HAP-1 (cell line): ENCODE measurements around the gene ADAM12.

Source experiments
- DNase-seq, 2 experiments: peaks; one replicate each; pipeline ENCODE4 v3.0.0-alpha.2; 2016 to 2020; ENCODE audit warnings: low spot score in 2 of 2
- H3K27me3 ChIP-seq: fragments of 250-450 bp; sonication (Bioruptor Pico); 2 replicates; pipeline ENCODE4 v1.5.1; 2020; ENCODE audit warnings: low read depth, mild to moderate bottlenecking, moderate library complexity
- H3K36me3 ChIP-seq: fragments of 250-450 bp; sonication (Bioruptor Pico); replicated peaks from 2 replicates; pipeline ENCODE4 v1.5.1; 2020; ENCODE audit warnings: mild to moderate bottlenecking
- H3K4me1 ChIP-seq: fragments of 250-450 bp; sonication (Bioruptor Pico); 2 replicates; pipeline ENCODE4 v1.5.1; 2020; ENCODE audit warnings: mild to moderate bottlenecking
- H3K4me3 ChIP-seq: fragments of 250-450 bp; sonication (Bioruptor Pico); 2 replicates; pipeline ENCODE4 v1.5.1; 2020; ENCODE audit warnings: mild to moderate bottlenecking, moderate library complexity
- H3K9me3 ChIP-seq: fragments of 250-450 bp; sonication (Bioruptor Pico); 2 replicates; pipeline ENCODE4 v1.5.1; 2020; ENCODE audit warnings: mild to moderate bottlenecking, moderate library complexity
- in situ Hi-C: fragments of 300-500 bp; cut with MboI; formaldehyde crosslinking; loops from 3 replicates; pipeline ENCODE4 v1.14.3; 2020; ENCODE audit warnings: low sequenced_read_pairs, inconsistent platforms, mixed read lengths

ADAM12 gene

DNA sequence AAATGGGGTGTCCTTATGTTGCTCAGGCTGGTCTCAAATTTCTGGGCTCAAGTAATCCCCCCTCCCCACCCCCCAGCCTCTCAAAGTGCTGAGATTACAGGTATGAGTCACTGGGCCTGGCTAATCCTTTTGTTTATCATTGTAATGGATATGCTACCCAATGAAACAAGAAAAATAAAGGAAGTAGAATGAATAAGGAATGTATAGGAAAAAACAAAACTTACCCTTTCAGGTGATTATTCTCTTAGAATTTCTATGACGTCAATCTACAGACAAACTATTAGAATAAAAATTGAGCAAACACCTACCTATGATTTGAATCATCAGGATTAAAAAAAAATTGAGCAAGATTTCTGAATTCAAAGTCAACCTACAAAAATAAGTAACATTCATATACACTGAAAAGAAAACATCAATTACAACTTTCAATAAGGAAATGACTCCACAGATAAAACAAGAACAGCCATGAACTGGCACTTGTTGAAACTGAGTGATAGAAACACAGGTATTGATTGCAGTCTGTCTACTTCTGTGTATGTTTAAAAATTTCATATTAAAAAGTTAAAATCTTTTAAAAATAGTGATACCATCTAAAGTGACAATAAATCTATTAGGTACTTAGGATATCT lies 12.2 kb downstream of the ADAM12 start:
- DNase-seq = no peak
- in situ Hi-C loops = no loop called here

GRCh38 chr10:126375299-126375698 lies 13.0 kb downstream of the ADAM12 start:
- in situ Hi-C loops = no loop called here
- DNase-seq = no peak
- Histone ChIP-seq H3K4me3 (no peak overlapping the region), H3K4me1 (no peaks in the 10 kb centered on the region), H3K9me3 (no peaks in the 10 kb centered on the region), H3K36me3 (no peaks in the 10 kb centered on the region), H3K27me3 (no peaks in the 10 kb centered on the region)

More for the DNA sequence above, 12.2 kb downstream of the ADAM12 start:
- no peaks in the 10 kb centered on the region for H3K36me3 ChIP-seq
- no peaks in the 10 kb centered on the region for H3K4me1 ChIP-seq
- no peak overlapping the region for H3K4me3 ChIP-seq
- H3K27me3 ChIP-seq = no peaks in the 10 kb centered on the region
- no peaks in the 10 kb centered on the region for H3K9me3 ChIP-seq

DNA sequence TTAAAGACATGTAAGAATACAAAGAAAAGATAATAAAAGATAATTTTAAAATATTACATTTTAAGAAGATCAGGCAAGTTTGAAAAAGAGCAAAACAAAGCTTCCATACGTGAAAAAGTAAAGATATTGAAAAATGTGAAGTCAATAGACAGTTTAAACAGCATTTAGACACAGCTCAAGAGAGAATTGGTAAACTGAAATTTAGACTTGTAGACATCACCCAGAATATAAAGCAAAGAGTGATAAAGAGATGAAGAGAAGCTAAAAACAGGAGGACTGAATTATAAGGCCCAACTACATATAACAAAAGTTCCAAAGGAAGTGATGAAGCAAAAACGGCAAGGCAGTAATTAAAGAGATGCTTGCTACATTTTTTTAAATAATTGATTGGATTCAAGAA lies 13.8 kb downstream of the ADAM12 start:
- Histone ChIP-seq H3K36me3 (no peaks in the 10 kb centered on the region), H3K27me3 (no peaks in the 10 kb centered on the region), H3K4me1 (no peaks in the 10 kb centered on the region), H3K4me3 (no peak overlapping the region), H3K9me3 (no peaks in the 10 kb centered on the region)
- in situ Hi-C loops = no loop called here
- DNase-seq = no peak

- no peak overlapping the region for H3K4me3 ChIP-seq
- DNase-seq = no peak
- H3K9me3 ChIP-seq = no peaks in the 10 kb centered on the region
- in situ Hi-C loops = no loop called here
- no peaks in the 10 kb centered on the region for H3K4me1 ChIP-seq
- no peaks in the 10 kb centered on the region for H3K27me3 ChIP-seq
- H3K36me3 ChIP-seq = no peaks in the 10 kb centered on the region
Measured at GRCh38 chr10:126373972-126374371, 14.3 kb downstream of the ADAM12 start.

DNA sequence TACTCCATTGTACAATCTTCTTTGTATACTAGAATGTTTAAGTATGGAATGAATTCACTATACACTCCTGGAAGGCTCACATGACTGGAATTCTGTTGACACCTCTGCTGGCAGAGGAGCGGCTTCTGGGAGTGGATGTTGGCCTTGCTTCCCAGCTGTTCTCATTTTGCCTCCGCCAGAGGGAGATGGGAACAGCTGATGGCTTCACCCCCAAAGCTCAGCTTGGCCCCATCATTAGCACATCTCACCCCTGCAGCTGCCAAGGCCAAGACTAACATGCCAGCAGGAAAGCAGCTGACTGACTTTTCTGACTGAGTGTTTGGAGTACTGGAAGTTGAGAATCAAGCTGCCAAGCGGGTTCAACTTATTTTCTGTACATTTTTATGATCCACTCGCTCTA lies 15.1 kb downstream of the ADAM12 start:
- Histone ChIP-seq H3K4me3 (no peak overlapping the region), H3K9me3 (no peaks in the 10 kb centered on the region), H3K4me1 (no peaks in the 10 kb centered on the region), H3K27me3 (no peaks in the 10 kb centered on the region), H3K36me3 (no peaks in the 10 kb centered on the region)
- no peak for DNase-seq
- in situ Hi-C loops = no loop called here

DNA sequence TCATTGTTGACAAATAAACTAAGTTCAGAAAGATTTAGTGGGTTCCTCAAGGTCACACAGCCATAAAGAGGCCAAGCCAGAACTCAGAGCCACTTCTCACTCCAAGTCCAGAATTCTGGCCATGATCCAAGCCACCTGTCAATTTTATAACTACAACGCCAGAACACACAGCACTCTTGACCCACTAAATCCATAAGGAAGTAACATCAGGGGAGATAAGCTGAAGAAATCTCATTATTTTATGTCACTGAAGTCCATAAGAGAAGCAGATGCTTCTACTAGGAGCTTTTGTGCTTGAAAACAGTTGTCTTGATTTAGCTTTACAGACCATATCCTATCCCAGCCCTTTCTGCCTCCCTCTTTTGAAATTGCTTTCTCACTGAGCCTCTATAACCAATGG lies 15.9 kb downstream of the ADAM12 start:
- H3K4me3 ChIP-seq = no peak overlapping the region
- in situ Hi-C loops = no loop called here
- DNase-seq = no peak
- no peaks in the 10 kb centered on the region for H3K27me3 ChIP-seq
- no peaks in the 10 kb centered on the region for H3K4me1 ChIP-seq
- no peaks in the 10 kb centered on the region for H3K36me3 ChIP-seq
- H3K9me3 ChIP-seq = no peaks in the 10 kb centered on the region

DNA sequence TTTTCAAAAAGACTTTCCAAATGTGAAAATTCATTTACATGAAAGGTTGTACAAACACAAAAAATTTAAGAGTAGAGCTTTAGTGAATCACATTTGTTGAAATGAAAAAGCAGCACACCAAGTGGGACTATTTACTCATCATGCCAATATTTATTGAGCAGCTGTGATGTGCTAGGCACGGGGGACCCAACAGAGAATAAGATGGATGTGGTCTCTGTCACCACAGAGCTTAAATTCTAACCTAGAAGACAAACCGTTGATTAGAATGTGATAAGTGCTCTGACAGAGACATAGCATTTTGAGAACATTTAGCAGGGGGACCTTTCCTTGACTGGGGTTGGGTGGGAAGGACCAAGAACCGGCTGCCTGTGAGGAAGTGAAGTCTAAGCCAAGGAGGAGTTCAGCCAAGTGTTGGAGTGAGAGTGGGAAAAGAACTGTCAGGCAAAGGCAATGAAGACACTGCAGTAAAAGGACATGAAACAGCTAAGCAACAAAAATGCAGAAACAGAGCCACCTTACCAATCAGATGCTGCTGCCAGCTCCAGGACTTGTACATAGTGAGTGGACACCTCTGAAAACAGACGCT lies 19.1 kb downstream of the ADAM12 start:
- Histone ChIP-seq H3K27me3 (no peaks in the 10 kb centered on the region), H3K36me3 (no peaks in the 10 kb centered on the region), H3K9me3 (no peaks in the 10 kb centered on the region), H3K4me3 (no peak overlapping the region), H3K4me1 (no peaks in the 10 kb centered on the region; the same call in 1 of the 2 replicates)
- no peak for DNase-seq
- in situ Hi-C loops = no loop called here

DNA sequence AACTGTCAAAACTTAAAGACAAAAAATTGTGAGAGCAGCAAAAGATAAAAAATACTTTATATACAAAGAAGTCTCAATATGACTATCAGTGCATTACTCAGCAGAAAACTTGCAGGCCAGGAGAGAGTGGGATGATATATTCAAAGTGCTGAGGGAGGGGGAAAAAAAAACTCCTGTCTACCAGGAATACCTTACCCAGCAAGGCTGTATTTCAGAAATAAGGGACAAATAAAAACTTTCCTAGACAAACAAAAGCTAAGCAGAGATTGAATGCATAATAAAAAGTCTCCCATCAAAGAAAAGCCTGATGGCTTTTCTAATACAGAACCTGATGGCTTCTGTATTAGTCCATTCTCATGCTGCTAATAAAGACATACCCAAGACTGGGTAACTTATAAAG lies 31.1 kb downstream of the ADAM12 start:
- Histone ChIP-seq H3K4me3 (no peak overlapping the region), H3K9me3 (no peaks in the 10 kb centered on the region; the same call in 1 of the 2 replicates), H3K4me1 (no peaks in the 10 kb centered on the region), H3K27me3 (no peaks in the 10 kb centered on the region), H3K36me3 (no peaks in the 10 kb centered on the region)
- DNase-seq = no peak
- in situ Hi-C loops = no loop called here

- H3K4me1 ChIP-seq = no peaks in the 10 kb centered on the region
- no peaks in the 10 kb centered on the region for H3K36me3 ChIP-seq
- H3K4me3 ChIP-seq = no peak overlapping the region
- peak in 1 of 2 experiments; percentile 20 for DNase-seq
- no peaks in the 10 kb centered on the region for H3K9me3 ChIP-seq
- in situ Hi-C loops = no loop called here
- no peaks in the 10 kb centered on the region for H3K27me3 ChIP-seq
Measured at GRCh38 chr10:126353666-126354065, 34.6 kb downstream of the ADAM12 start.

DNA sequence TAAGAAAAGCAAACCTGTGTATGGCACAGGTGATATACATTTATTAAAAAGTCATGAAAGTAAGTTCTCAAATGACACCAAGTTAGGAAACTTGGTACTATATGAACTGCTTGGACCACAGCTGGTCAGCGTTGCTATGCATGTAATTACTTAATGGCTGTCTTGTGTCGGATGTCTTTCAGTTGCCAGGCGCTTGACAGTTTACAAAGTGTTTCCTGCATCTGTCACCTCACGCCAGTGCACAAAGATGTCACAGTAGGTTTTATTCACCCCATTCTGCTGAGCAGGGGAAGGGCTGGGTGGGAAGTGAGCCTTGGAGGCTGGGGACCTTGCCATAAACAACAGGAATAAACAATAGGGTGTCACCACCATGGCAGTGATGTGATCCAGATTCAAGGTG lies 35.8 kb downstream of the ADAM12 start:
- H3K36me3 ChIP-seq = no peaks in the 10 kb centered on the region
- in situ Hi-C loops = no loop called here
- no peaks in the 10 kb centered on the region; the same call in 1 of the 2 replicates for H3K9me3 ChIP-seq
- no peak overlapping the region for H3K4me3 ChIP-seq
- no peaks in the 10 kb centered on the region; the same call in 1 of the 2 replicates for H3K27me3 ChIP-seq
- no peak for DNase-seq
- H3K4me1 ChIP-seq = no peaks in the 10 kb centered on the region

- Histone ChIP-seq H3K4me3 (no peak overlapping the region), H3K9me3 (no peaks in the 10 kb centered on the region; the same call in 1 of the 2 replicates), H3K27me3 (no peaks in the 10 kb centered on the region; the same call in 1 of the 2 replicates), H3K4me1 (no peaks in the 10 kb centered on the region), H3K36me3 (no peaks in the 10 kb centered on the region)
- DNase-seq = no peak
- in situ Hi-C loops = no loop called here
Measured at GRCh38 chr10:126351021-126351420, 37.3 kb downstream of the ADAM12 start.

- H3K4me3 ChIP-seq = no peak overlapping the region
- no peaks in the 10 kb centered on the region for H3K36me3 ChIP-seq
- in situ Hi-C loops = no loop called here
- DNase-seq = no peak
- H3K9me3 ChIP-seq = no peaks in the 10 kb centered on the region; the same call in 1 of the 2 replicates
- H3K27me3 ChIP-seq = no peaks in the 10 kb centered on the region; the same call in 1 of the 2 replicates
- no peaks in the 10 kb centered on the region for H3K4me1 ChIP-seq
Measured at GRCh38 chr10:126350216-126350992, 37.9 kb downstream of the ADAM12 start.

- in situ Hi-C loops = no loop called here
- Histone ChIP-seq H3K36me3 (no peaks in the 10 kb centered on the region), H3K4me1 (no peaks in the 10 kb centered on the region), H3K9me3 (no peaks in the 10 kb centered on the region; the same call in 1 of the 2 replicates), H3K27me3 (no peaks in the 10 kb centered on the region; the same call in 1 of the 2 replicates), H3K4me3 (no peak overlapping the region)
- no peak for DNase-seq
Measured at GRCh38 chr10:126349676-126350075, 38.6 kb downstream of the ADAM12 start.

DNA sequence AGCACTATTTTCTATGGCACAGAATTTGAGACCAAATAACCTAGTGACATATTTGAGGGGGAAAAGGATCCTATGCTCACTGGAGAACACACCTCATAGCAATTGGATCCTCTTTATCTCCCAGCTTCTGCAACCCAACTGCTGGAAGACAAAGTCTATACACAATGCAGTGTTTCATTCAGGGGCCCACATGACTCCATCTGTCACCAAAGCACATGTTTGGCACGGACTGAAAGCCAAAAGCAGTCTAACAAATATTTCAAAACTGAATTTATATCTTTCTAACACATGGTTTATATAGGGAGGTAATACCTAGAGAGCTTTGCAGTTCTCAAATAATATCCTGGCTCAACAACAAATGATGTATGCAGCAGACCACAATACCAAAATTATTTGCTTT lies 39.2 kb downstream of the ADAM12 start:
- H3K9me3 ChIP-seq = no peaks in the 10 kb centered on the region; the same call in 1 of the 2 replicates
- no peaks in the 10 kb centered on the region for H3K4me1 ChIP-seq
- no peak overlapping the region for H3K4me3 ChIP-seq
- in situ Hi-C loops = no loop called here
- no peaks in the 10 kb centered on the region; the same call in 1 of the 2 replicates for H3K27me3 ChIP-seq
- DNase-seq = no peak
- no peaks in the 10 kb centered on the region for H3K36me3 ChIP-seq
